IMR-90 (cell line): ENCODE results near the gene GJC2.

Experiments used
- CTCF ChIP-seq: conservative IDR thresholded peaks from 2 replicates; pipeline ENCODE4 v1.5.1; 2012; ENCODE audit warnings: mild to moderate bottlenecking, low read depth, low read length, improper control_type of control experiment
- RCOR1 ChIP-seq: IDR thresholded peaks from 2 replicates; pipeline ENCODE4 v1.6.1; 2012; ENCODE audit warnings: mild to moderate bottlenecking, low read length, improper control_type of control experiment; ENCODE audit not compliant: insufficient replicate concordance

- TF ChIP-seq RCOR1 (no peak), CTCF (no peak)
These were observed 45.0 kb upstream of the GJC2 start for GRCh38 chr1:228104526-228105269.
